ENCODE results near the gene TRIM4.
"Not testable (repeated sequence)": the region's sequence is repeated elsewhere in the genome, so short reads cannot be mapped to it uniquely, and the experiment has no call there.

TRIM4 gene

GRCh38 chr7:99881370-99881769 lies 38.0 kb downstream of the TRIM4 start:
- no peak overlapping the region for H3K4me2 ChIP-seq (ENCODE audit: low read length)
- no peaks in the 10 kb centered on the region for H3K36me3 ChIP-seq (ENCODE audit: control insufficient read depth, insufficient read depth, low read length)
- TF ChIP-seq CTCF (IDR thresholded peaks at IDR 0.05) = no peak
- H3K9me3 ChIP-seq (ENCODE audit: control insufficient read depth, low read length) = no peaks in the 10 kb centered on the region
- no peaks in the 10 kb centered on the region for H3K4me1 ChIP-seq
- H3K4me3 ChIP-seq (ENCODE audit: low read depth, low read length) = no peak overlapping the region
- no peaks in the 10 kb centered on the region for H3K27me3 ChIP-seq (ENCODE audit: control insufficient read depth, insufficient read depth, low read length)
- no peak overlapping the region for H3K27ac ChIP-seq
- no peak overlapping the region for H3K9ac ChIP-seq
- no peak overlapping the region for H2AFZ ChIP-seq
- no peaks in the 10 kb centered on the region for H3K79me2 ChIP-seq

DNA sequence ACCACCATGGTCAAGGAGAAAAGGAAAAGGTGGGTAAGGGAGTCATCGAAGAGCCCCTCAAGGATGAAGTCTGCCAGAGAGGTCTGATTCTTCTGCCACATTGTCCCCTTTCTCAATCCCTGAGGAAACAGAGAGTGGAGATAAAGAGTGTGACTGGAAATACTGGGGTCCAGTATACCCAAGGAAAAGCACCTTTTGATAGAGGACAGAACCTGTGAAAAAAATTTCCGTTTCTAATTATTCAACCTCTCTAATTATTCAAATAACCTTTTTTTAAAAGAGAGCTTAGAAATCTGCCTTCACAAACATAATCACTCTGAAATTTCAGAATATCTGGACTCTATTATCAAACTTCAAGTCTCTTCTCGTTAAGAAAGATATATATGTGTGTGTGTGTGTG lies 42.4 kb downstream of the TRIM4 start, which contains the start of gene OR2AE1:
OR2AE1 (minus strand) TSS at position 101 of the 400 bp plus-strand sequence; CDS start at position 101, 0 bp downstream.
- Histone ChIP-seq H3K36me3 (ENCODE audit: control insufficient read depth, insufficient read depth, low read length) (no peaks in the 10 kb centered on the region), H3K27me3 (ENCODE audit: control insufficient read depth, insufficient read depth, low read length) (no peaks in the 10 kb centered on the region), H3K9me3 (ENCODE audit: control insufficient read depth, low read length) (no peaks in the 10 kb centered on the region), H2AFZ (no peak within 1 kb of the TSS), H3K4me3 (ENCODE audit: low read depth, low read length) (no peak within 1 kb of the TSS), H3K4me1 (no peaks in the 10 kb centered on the region), H3K27ac (no peak within 1 kb of the TSS), H3K4me2 (ENCODE audit: low read length) (no peak within 1 kb of the TSS), H3K79me2 (no peaks in the 10 kb centered on the region), H3K9ac (no peak within 1 kb of the TSS)
- no peak for TF ChIP-seq CTCF (IDR thresholded peaks at IDR 0.05)

DNA sequence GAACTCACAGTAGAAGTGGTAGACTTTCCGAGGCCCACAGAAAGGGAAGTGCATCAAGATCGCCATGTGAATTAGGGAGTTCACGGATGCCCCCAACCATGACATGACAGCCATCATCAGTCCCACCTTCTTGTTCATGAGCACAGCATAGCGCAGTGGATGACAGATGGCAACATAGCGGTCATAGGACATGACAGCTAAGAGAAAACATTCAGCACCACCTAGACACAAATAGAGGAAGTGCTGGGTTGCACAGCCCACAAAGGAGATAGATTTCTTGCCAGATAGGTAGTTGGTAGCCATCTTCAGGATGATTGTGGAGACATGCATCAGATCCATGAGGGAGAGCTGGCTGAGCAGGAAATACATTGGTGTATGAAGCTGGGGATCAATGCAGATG lies 42.8 kb downstream of the TRIM4 start:
- no peak overlapping the region for H3K4me3 ChIP-seq (ENCODE audit: low read depth, low read length)
- H2AFZ ChIP-seq = no peak overlapping the region
- no peak for TF ChIP-seq CTCF (IDR thresholded peaks at IDR 0.05)
- H3K4me1 ChIP-seq = no peaks in the 10 kb centered on the region
- no peaks in the 10 kb centered on the region for H3K27me3 ChIP-seq (ENCODE audit: control insufficient read depth, insufficient read depth, low read length)
- no peaks in the 10 kb centered on the region for H3K79me2 ChIP-seq
- H3K36me3 ChIP-seq (ENCODE audit: control insufficient read depth, insufficient read depth, low read length) = no peaks in the 10 kb centered on the region
- no peak overlapping the region for H3K27ac ChIP-seq
- H3K9me3 ChIP-seq (ENCODE audit: control insufficient read depth, low read length) = no peaks in the 10 kb centered on the region
- no peak overlapping the region for H3K4me2 ChIP-seq (ENCODE audit: low read length)
- no peak overlapping the region for H3K9ac ChIP-seq

DNA sequence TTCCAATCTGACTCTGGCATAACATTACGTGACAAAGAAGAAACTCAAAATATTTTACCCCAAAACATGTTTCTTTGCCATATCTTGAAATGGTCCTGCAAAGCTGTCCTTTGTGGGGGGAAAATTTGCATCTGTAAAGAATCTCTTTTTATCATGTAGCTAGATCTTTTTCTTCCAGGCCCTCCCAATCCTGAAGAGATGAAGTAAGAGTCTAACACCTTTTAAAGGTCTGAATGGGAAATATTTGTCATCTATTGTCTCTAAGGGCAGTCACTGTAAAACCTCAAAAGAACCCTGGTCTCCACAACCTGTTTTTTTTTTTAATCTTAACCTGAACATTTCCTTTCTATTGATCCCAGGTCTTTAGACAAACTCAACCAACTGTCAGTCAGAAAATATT lies 51.1 kb downstream of the TRIM4 start:
- no peak overlapping the region for H3K4me3 ChIP-seq (ENCODE audit: low read depth, low read length)
- H3K27me3 ChIP-seq (ENCODE audit: control insufficient read depth, insufficient read depth, low read length) = no peaks in the 10 kb centered on the region
- H3K4me2 ChIP-seq (ENCODE audit: low read length) = no peak overlapping the region
- no peak overlapping the region for H2AFZ ChIP-seq
- no peaks in the 10 kb centered on the region for H3K36me3 ChIP-seq (ENCODE audit: control insufficient read depth, insufficient read depth, low read length)
- no peak overlapping the region for H3K9ac ChIP-seq
- H3K9me3 ChIP-seq (ENCODE audit: control insufficient read depth, low read length) = no peaks in the 10 kb centered on the region
- TF ChIP-seq CTCF (IDR thresholded peaks at IDR 0.05) = no peak
- H3K79me2 ChIP-seq = no peaks in the 10 kb centered on the region
- H3K4me1 ChIP-seq = no peaks in the 10 kb centered on the region
- H3K27ac ChIP-seq = no peak overlapping the region

DNA sequence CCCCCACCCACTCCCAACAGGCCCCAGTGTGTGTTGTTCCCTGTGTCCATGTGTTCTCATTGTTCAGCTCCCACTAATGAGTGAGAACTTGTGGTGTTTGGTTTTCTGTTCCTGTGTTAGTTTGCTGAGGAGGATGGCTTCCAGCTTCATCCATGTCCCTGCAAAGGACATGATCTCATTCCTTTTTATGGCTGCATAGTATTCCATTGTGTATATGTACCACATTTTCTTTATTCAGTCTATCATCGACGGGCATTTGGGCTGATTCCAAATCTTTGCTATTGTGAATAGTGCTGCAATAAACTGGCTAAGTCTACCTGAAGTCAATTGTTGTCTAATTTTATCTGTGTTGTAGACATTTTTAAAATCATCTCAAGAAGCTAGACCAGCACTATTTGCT lies 51.9 kb downstream of the TRIM4 start:
- not testable (repeated sequence) for H3K27ac ChIP-seq; H2AFZ ChIP-seq; H3K27me3 ChIP-seq (ENCODE audit: control insufficient read depth, insufficient read depth, low read length); H3K79me2 ChIP-seq; H3K4me1 ChIP-seq; H3K4me2 ChIP-seq (ENCODE audit: low read length); H3K9me3 ChIP-seq (ENCODE audit: control insufficient read depth, low read length); H3K4me3 ChIP-seq (ENCODE audit: low read depth, low read length); H3K36me3 ChIP-seq (ENCODE audit: control insufficient read depth, insufficient read depth, low read length); H3K9ac ChIP-seq

Measured in parathyroid adenoma (tissue), 2 donors.